GM21528 (cell line): ENCODE data around the gene SIAH1.
A peak's percentile ranks its signal among the peaks of the same experiment; 100 is the strongest.
"Not testable (repeated sequence)": the region's sequence is repeated elsewhere in the genome, so short reads cannot be mapped to it uniquely, and the experiment has no call there.

Source experiments
- ATAC-seq: cut with Tn5 transposase; IDR thresholded peaks from one replicate; pipeline ENCODE4 v1.9.1; 2021; ENCODE audit warnings: mild to moderate bottlenecking, moderate library complexity; ENCODE audit not compliant: unreplicated experiment, low FRiP score

SIAH1 gene

DNA sequence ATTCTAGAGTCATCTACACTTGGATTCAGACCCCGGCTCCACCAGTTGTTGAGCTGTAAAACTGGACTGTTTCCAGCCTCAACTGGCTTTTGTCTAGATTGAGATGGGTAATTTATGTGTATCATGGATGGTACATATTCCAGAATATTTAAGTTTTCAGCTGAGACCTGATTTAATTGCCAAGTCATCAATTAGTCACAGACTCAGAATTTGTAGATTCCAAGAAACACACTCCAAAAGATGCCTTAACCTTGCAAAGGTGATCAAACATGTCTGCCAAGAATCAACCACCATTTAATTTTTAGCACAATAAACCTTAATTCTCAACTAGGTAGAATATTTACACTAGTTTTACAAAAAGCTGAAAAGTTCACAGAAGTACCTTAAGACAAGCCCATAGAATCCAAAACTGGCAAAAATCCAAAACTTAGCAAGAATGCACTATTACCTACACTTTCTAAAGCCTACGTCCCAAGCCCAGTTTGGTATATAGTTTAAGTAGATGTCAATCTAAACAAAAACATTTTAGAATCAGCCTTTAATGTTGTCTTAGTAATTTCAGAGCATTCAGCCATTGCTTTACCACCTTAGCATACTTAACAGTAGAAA is 17.7 kb downstream of the SIAH1 start:
- no peak for ATAC-seq

DNA sequence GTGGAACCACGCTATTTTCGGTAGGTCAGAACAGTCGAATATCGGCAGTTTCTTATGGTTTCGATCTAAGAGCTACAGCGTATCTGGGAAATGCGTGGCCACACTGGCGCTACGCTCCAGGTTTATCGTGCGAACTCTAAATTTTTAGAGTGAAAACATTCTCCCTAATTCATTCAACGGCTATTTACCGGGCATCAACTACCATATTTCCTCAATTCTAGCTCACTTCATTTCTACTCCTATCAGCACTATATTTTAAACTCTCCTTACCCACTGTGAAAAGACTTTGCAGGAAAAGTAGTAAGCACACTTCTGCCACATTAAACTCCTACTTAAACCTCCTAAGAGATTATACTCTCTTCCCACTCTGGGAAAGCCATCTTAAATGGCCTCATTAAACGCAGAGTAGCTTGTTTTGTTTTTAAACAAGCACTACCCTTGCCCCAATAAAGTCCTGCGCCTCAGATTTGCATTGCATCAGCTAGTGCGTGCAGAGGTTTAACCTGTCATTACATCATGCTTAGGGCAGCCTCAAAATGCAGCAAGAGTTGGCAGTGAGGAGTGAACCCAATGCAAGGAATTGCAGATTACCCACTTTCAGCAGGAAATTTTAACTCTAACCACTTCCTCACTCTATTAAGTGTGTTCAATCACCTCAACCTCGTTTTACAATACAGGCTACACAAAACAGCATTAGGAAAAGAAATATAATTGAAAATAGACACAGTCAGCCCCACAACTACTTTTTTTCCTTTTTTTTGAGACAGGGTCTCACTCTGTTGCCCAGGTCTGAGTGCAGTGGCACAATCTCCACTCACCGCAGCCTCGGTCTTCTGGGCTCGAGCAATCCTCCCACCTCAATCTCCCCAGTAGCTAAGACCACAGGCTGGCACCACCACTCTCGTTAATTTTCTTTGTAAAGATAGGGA is 18.8 kb downstream of the SIAH1 start:
- ATAC-seq: peak; percentile 62

DNA sequence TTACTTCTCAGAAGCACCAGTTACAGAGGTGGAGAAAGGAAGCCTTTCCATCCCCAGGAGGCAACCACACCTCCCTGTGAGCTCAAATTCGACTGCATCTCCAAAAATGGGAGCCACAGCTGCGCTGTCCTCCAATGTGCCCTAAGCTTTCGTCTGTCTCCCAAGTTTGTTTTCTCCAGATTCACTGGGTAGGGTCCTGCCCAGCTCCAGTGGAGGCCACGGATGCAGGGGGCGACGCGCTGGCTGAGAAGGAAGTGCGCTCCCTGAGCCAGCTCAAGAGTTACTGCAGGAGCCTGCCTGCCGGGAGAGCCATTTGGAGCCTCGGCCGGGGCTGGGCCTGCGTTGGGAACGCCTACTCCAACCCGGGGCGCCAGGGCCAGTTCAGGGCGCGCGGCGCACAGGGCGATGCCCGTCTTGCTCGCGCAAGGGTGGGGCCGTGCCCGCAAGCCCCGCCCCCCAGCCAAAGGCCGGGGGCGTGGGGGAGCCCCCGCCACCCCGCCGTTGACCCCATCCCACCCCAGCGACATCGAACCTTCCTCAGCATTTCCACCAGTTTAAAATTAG is 19.5 kb downstream of the SIAH1 start:
- ATAC-seq: peak; percentile 92

DNA sequence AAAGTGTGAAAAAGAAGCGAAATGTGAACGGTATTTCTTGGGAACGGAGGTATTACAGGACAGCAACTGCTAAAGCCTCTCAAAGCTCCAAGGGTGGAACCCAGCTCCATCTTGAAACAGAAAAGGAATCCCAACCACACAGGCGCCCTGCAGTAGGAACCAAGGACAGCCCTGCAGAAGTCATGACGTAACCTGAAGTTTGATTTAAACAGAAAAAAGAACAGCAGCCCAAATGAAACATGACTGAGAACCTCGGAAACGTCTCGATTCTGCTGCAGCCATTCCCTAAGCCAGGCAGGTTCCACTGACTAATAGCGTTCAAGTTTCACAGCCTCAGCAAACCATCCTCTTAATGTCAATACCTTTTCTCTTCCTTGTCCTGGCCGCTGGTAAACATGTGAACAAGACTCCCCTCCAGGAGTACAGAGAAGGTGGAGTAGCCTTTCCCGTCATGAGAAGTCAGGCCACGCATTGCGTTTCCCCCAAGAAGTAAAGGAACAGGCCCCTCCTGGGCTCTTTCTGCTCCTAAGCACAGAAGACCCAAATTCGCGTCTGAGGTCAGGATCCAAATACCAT is 20.1 kb downstream of the SIAH1 start:
- peak; percentile 2 for ATAC-seq

DNA sequence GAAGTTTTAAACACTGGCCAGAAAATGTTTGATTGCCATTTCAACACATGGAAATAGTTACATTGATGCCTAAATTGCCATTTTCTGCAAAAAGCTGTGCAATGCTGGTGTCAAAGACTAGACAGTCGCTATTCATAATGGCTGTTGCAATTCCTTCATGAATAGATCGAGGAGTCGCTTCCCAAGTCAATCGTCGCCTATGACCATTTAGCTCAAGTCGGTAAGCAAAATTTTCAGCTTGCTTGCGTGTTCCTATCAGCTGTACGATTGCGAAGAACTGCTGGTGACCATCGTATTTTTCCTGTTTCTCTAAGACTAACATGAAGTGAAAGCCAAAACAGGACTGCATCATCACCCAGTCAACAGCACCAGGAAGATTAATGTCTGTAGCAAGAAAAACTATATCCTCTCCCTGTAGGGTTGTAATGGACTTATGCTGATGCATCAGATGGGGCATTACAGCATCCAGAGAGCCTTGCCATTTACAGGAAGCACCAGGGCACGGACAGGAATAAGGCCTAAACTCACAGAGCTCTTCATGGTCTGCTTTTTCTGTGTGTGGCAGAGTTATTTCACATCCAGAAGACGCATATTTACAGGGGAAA is 23.6 kb downstream of the SIAH1 start:
- no peak for ATAC-seq

DNA sequence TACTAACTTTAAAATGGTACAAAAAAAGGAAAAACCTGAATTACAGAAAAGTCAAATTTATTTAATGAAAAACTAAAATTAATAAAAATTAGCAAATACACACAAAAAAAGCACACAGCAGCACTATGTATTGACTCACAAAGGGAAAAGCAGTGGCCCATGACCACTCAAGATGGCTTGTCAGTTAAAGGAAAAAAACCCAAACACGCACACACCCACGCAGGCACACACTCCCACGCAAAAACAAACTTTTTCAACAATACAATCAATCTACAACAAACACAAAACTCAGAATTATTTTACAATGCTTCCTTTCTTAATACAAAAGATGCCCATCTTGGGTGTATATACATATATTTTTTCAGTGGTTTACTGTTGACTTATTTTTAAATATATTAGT is 24.2 kb downstream of the SIAH1 start:
- no peak for ATAC-seq

DNA sequence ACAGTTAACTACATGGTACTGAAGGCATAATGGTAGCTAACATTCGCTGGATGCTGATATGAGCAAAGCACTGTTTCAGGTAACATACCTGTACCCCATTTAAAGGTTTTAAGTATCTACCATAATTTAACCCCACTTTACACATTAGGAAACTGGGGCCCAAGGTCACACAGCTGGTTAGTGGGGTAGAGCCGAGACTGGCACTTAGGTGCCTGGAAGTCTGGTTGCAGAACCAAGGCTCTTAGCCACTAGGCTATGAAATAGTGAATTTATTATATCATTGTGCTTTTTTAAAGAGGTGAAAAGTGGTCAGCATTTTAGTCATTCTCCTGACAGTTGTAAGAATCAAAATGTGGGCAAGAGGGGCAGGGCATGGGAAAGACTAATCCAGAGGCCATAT is 25.2 kb downstream of the SIAH1 start:
- ATAC-seq: no peak

DNA sequence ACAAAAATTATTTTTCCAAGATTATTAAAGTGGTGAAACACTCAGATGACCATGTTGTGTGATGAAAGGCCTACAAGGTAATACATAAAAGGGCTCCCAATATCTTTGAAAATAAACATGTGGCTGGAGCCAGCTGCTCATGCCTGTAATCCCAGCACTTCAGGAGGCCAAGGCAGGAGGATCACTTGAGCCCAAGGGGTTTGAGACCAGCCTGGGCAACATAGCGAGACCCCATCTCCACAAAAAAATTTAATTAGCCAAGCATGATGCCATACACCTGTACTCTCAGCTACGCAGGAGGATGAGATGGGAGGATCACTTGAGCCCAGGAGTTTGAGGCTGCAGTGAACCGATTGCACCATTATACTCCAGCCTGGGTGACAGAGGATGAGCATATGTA is 26.8 kb downstream of the SIAH1 start:
- ATAC-seq: no peak

DNA sequence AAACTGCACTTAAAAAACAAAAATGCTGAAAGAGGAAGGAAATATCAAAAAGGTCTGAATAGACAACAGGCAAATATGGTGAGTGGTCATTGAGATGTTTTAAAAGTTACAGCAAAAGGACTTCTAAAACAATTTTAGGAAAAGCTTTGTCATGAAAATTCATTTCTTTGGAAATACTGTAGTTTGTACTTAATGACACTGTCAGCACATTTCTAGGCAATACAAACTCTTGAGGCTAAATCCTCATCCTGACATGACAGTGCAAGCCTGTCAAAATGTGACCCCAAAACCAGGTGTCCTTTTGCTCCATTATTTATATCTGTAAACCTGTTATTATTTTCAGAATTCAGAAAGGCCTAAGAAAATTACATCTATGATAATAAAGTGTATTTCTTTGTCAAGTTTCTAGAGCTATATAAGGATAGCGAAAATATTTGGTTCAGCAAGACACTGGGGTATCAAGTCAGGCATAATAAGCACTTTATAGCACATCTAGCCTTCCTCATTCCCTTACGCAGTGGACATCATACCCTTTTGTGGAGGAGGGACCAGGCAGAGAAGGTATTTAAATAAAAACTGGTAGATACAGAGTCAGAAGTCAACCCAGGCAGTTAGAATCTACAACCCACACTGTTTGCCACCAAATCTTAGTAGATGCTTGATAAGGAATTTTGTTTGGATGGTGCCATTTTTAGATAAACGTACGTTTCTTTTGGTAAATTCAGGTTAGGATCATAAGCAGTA is 28.4 kb downstream of the SIAH1 start:
- ATAC-seq: no peak

DNA sequence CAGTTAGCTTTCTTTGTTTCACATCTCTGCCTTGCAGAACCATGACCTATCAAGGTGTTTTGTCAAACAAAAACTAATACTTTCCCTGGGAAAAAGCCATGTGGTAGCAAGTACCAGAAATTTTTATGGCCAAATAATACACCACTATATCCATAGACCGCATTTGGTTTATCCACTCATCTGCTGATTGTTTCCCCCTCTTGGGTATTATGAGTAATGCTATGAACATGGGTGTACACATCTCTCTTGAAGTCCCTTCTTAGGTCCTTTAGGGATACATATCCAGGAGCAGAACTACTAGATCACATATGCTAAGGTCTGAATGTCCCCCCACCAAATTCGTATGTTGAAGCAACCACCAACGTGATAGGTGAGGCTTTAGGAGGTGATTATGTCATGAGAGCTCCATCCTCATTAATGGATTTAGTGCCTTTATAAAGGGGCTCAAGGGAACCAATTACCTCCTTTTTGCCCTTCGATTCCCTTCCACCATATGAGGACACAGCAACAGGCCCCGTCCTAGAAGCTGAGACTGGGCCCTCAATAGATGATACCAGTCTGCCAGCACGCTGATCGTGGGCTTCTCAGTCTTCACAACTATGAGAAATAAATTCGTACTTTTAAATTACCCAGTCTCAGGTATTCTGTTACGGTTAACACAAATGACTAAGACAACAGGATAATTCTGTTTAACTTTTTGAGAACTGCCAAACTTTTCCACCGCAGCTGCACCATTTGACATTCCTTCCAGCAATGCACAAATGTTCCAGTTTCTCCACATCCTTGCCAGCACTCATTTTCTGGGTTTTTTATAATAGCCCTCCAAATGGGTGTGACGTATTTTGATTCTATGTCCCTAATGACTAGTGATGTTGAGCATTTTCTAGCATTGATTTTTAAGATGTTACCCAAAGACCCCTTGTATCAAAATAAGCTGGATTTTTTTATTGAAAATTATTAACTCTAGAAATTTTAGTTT is 30.0 kb downstream of the SIAH1 start:
- ATAC-seq: no peak

DNA sequence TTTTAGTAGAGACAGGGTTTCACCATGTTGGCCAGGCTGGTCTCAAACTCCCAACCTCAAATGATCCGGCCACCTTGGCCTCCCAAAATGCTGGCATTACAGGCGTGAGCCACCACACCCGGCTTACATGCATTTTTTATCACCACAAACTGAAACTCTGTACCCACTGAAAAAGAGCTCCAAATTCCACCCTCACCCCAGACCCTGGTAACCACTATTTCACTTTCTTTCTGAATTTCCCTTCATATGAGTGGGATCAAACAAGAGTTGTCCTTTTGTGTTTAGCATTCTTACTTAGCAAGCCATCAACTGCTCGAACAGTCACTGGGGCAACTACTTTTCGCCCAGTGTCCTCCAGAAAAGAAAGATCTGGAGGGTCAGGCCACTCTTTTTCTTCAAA is 30.8 kb downstream of the SIAH1 start:
- ATAC-seq: not testable (repeated sequence)

DNA sequence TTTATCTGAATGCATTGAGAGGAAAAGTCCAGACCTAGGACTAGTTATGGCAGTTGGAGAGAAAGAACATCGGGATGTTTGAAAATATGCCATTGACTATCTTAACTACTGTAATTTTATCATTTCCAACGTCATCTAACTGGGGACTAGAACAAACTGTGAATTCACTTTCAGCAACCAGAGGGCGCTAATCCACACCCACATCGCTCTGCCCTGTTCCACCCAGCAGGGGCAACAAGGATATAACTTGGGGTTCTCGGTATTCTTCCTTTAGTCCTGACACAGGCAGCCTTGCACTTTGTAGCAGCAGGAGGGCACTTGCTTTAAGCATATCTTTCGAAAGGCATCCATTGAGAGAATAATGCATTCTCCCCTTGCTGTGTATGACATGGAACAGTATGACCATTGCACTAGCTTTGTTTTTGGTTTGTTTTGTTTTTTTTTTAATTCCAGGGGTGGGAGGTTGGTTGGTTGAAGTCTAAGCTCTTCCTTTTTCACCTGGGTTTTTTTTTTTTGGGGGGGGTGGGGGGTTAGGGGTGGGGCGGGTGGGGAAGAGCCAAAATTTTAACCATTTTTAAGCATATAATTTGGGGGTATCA is 31.5 kb downstream of the SIAH1 start:
- ATAC-seq: no peak

DNA sequence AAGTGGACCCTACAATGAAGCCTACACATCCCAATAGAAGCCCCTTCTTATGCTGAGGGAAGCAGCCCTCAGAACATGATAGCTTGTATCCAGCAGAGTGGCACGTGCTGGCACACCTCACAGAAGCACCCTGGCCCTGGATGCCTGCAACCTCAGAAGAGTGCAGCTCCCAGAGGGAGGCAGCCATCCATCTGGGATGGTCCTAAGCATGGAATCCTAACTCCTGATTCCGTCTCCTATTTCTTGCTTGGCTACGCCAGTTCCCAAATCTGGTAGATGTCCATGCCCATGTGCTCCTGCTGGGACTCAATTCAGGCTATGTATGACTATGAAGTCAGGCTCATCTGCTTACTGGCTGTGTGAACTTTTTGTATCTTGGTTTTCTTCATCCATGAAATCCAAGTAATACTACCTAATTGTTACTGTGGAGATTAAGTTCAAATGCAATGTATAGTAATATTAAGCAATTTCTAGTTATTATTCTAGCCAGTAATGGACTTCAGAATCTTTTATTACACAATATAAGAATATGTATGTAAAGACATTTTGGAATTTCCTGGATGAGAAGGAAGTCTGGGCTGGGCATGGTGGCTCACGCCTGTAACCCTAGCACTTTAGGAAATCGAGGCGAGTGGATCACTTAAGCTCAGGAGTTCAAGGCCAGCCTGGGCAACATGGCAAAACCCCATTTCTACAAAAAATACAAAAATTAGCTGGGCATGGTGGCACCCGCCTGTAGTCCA is 32.4 kb downstream of the SIAH1 start:
- no peak for ATAC-seq

DNA sequence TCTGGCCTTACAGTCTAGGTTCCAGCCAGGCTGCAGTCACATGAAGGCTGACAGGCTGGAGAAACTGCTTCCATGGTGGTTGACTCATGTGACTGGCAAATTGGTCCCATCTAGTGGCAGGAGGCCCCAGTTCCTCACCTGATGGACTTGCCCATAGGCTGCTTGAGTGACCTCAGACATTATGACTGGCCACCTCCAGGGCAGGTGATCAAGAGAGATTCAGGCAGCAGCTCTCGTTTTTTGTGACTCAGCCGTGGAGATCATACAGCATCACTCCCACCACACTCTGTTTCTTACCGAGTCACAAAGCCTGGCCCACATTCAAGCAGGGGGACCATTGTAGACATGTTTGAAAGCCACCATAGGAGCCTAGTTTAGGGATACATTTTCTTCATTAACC is 34.5 kb downstream of the SIAH1 start:
- ATAC-seq: no peak

DNA sequence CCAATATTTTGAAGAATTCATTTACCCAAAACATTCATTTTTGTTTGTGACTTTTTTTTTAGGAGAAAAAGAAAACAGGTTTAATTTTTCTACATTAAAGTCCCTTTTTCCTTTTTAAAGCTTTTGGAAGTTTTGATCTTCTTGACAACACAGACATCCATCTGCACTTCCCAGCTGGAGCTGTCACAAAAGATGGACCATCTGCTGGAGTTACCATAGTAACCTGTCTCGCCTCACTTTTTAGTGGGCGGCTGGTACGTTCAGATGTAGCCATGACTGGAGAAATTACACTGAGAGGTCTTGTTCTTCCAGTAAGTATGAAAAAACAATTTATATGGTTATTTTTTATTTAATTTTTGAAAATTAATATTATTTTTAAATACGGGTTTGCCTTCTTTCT is 37.2 kb downstream of the SIAH1 start:
- ATAC-seq: no peak

DNA sequence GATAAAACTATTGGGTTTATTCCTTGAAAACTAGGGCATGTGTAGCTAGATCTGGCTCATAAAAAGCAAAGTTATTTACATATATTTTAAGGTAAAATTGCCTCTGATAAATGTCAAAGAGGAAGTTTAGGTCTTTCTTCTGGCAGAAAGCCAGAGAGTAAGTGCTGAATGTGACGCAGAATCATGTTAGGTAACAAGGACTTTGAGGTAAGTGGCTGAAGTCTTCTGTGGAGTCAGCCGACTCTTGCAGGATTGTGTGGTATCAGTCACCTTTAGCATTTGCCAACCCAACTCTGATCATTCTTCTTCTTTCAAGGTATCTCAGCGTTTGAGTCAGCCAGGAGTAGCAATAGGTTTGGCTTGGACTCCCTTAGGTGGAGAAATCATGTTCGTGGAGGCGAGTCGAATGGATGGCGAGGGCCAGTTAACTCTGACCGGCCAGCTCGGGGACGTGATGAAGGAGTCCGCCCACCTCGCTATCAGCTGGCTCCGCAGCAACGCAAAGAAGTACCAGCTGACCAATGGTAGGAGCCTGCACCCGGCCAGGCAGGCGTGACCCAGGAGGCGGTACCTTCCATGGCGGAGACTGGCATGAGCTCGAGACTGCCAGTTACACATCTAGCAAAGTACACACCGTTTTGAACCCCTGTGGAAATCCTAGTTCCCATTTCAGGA is 37.9 kb downstream of the SIAH1 start:
- ATAC-seq: no peak

DNA sequence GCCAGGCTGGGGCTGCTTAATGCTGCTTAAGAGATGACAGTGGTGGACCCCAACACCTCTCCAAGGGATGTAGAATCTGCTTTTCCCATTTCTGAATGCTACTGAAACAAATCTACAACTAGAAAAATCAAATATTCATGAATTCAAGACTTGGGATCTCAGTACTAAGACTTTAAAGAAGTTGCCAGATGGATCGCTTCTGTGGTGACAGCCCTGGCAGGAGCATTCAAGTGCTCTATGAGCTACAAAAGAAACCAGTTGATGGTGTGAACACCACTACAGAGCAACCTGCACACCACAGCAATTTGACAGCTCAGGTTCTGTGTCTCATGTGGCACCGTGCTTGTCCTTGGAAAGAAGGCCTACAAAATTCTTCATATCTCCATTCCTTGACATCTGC is 42.6 kb downstream of the SIAH1 start:
- ATAC-seq: no peak

DNA sequence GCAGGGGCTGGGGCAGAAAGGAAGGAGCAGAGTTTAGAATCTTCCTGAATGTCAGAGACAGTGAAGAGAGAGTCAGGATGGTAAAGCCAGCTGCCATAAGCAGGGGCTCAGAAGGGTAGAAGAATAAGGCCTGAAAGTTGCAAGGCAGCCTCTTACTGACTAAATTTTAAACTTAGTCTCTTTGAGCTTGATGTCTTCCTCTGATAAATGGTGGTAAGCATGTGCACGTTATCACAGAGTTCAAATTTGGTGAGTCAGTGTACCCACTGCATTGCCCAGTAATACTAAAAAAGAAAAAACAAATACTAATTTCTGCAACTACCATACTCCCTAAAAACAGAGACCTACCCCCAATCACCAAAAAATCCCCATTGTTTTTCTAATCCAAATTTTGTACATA is 45.2 kb downstream of the SIAH1 start:
- ATAC-seq: no peak
